B cell (primary cell): ENCODE data around the gene KIFBP. TPM values are rescaled to one million over a fixed set of nuclear protein-coding genes. Genes with fewer than 3 reads are reported as not detected.

Source experiments
- ATAC-seq: fragments of 200-7000 bp; cut with Tn5 transposase; one replicate; pipeline ENCODE4 v1.10.0; 2021; ENCODE audit warnings: low read depth, mild to moderate bottlenecking, moderate number of reproducible peaks, moderate library complexity
- CTCF ChIA-PET: fragments of 350-600 bp; sonication (Branson Sonifier 250); formaldehyde crosslinking; loops from one replicate; lab custom pipeline; 2021; ENCODE audit warnings: antibody characterized with exemption, inconsistent platforms; lab: Charles Lee
- POLR2A ChIA-PET: fragments of 350-600 bp; sonication (Branson Sonifier 250); formaldehyde crosslinking; loops from one replicate; lab custom pipeline; 2021; ENCODE audit warnings: antibody characterized with exemption; lab: Charles Lee
- DNase-seq: peaks from one replicate; pipeline ENCODE4 v3.0.0; 2013
- H2AFZ ChIP-seq: 2 replicates; pipeline ENCODE4 v1.6.1; 2012; ENCODE audit warnings: mild to moderate bottlenecking, low read depth, low read length; ENCODE audit not compliant: insufficient read depth, poor library complexity, severe bottlenecking
- H3K27ac ChIP-seq, 2 donors: 1 replicate in 1 of 2; 2 replicates in 1 of 2; pipeline ENCODE4 v1.5.1; 2012 to 2013; ENCODE audit warnings: low read length in 2 of 2, mild to moderate bottlenecking in 2 of 2, moderate library complexity in 1 of 2
- H3K27me3 ChIP-seq, 4 experiments: fragments of 200-600 bp in 1 of 4; sonication (generic) in 1 of 4; replicated peaks in 1 of 4; 1 replicate in 2 of 4; 2 replicates in 2 of 4; pipeline versions ENCODE4 v1.6.1 to v1.7.0; 2013 to 2016; ENCODE audit warnings: low read length in 3 of 4, mild to moderate bottlenecking in 2 of 4, mixed read lengths in 1 of 4, moderate library complexity in 1 of 4; ENCODE audit not compliant: insufficient read depth in 4 of 4, control insufficient read depth in 3 of 4; ENCODE audit errors: control extremely low read depth in 1 of 4
- H3K36me3 ChIP-seq, 2 experiments: replicated peaks in 1 of 2; 1 replicate in 1 of 2; 2 replicates in 1 of 2; pipeline versions ENCODE4 v1.6.1 to v1.7.1; 2013; ENCODE audit warnings: low read length in 1 of 2; ENCODE audit not compliant: insufficient read depth in 2 of 2, control insufficient read depth in 1 of 2; ENCODE audit errors: control extremely low read depth in 1 of 2, extremely low read depth in 1 of 2
- H3K4me1 ChIP-seq, 2 donors: fragments of 200-600 bp in 1 of 2; sonication (generic) in 1 of 2; 1 replicate in 1 of 2; 2 replicates in 1 of 2; pipeline versions ENCODE4 v1.5.1 to v1.6.1; 2013 to 2017; ENCODE audit warnings: low read length in 2 of 2; ENCODE audit not compliant: control insufficient read depth in 2 of 2, insufficient read depth in 2 of 2
- H3K4me2 ChIP-seq: replicated peaks from 2 replicates; pipeline ENCODE3; 2012; ENCODE audit warnings: mild to moderate bottlenecking, low read depth, low read length; ENCODE audit not compliant: poor library complexity, severe bottlenecking
- H3K4me3 ChIP-seq, 5 experiments: fragments of 200-600 bp in 1 of 5; sonication (generic) in 1 of 5; 1 replicate in 3 of 5; 2 replicates in 2 of 5; pipeline versions ENCODE4 v1.5.1 to v1.7.0; 2011 to 2016; ENCODE audit warnings: low read length in 4 of 5, mild to moderate bottlenecking in 4 of 5, low read depth in 2 of 5, control low read depth in 1 of 5, moderate library complexity in 1 of 5; ENCODE audit not compliant: insufficient read depth in 1 of 5; ENCODE audit errors: control extremely low read depth in 1 of 5, extremely low read depth in 1 of 5
- H3K79me2 ChIP-seq: fragments of 200-600 bp; sonication (generic); one replicate; pipeline ENCODE4 v1.6.0; 2016; ENCODE audit warnings: low read length; ENCODE audit not compliant: control insufficient read depth, insufficient read depth
- H3K9ac ChIP-seq: fragments of 200-600 bp; sonication (generic); 2 replicates; pipeline ENCODE4 v1.6.1; 2017; ENCODE audit warnings: mild to moderate bottlenecking, low read length, moderate library complexity
- H3K9me3 ChIP-seq, 3 donors: one replicate each; pipeline versions ENCODE4 v1.6.1 to v1.7.1; 2013; ENCODE audit warnings: low read length in 2 of 3; ENCODE audit not compliant: control insufficient read depth in 2 of 3, insufficient read depth in 1 of 3; ENCODE audit errors: control extremely low read depth in 1 of 3
- H4K20me1 ChIP-seq: 2 replicates; pipeline ENCODE4 v1.6.0; 2012; ENCODE audit warnings: mild to moderate bottlenecking, low read length; ENCODE audit not compliant: insufficient read depth, control insufficient read depth, poor library complexity, severe bottlenecking
- H3K27ac Mint-ChIP-seq: one replicate; pipeline ENCODE4 v1.8.0; 2021; ENCODE audit warnings: mixed read lengths
- H3K27me3 Mint-ChIP-seq: one replicate; pipeline ENCODE4 v1.8.0; 2021; ENCODE audit warnings: mixed read lengths
- H3K4me1 Mint-ChIP-seq: one replicate; pipeline ENCODE4 v1.8.0; 2021; ENCODE audit warnings: mixed read lengths
- H3K4me3 Mint-ChIP-seq: one replicate; pipeline ENCODE4 v1.8.0; 2021; ENCODE audit warnings: mixed read lengths
- H3K9me3 Mint-ChIP-seq: one replicate; pipeline ENCODE4 v1.8.0; 2022; ENCODE audit warnings: mixed read lengths; ENCODE audit not compliant: insufficient read depth
- EZH2 ChIP-seq: IDR thresholded peaks from 2 replicates; pipeline ENCODE4 v1.6.1; 2012; ENCODE audit warnings: borderline replicate concordance, low read depth, mild to moderate bottlenecking, moderate library complexity, low read length; ENCODE audit not compliant: insufficient read depth, poor library complexity, severe bottlenecking
- WGBS: methylation state at CpG from one replicate; pipeline ENCODE4 v1.1.5; 2013; ENCODE audit warnings: missing lambda C conversion rate; ENCODE audit not compliant: insufficient coverage; 5-methylcytosine and 5-hydroxymethylcytosine counted together
- intact Hi-C: fragments of 100-400 bp; cut with micrococcal nuclease; formaldehyde crosslinking; loops from one replicate; pipeline ENCODE4 v1.10.0; 2022
- polyA plus RNA-seq: library from polyadenylated mRNA; depleted of rRNA; stranded (reverse); fragments of >200 nt; gene quantifications from 2 replicates; pipeline ENCODE4 v1.2.3, GENCODE V29; 2012
- total RNA-seq, 2 donors: library from RNA; stranded (reverse); fragments of 120-200 nt in 1 of 2; gene quantifications; 1 replicate in 1 of 2; 2 replicates in 1 of 2; pipeline versions ENCODE4 v1.2.3 to v1.2.4, GENCODE V29; 2013 to 2022
- TF ChIP-seq, protein P1 (sequence below): fragments of 200-600 bp; IDR thresholded peaks from one replicate; pipeline ENCODE4 v1.8.0; 2022; ENCODE audit warnings: antibody characterized with exemption, mild to moderate bottlenecking

The KIFBP gene
- total and polyA plus RNA-seq, 2 donors (not counting 1 experiment from before 2014, with no cell fraction given), result 5.2 to 13.5 TPM

DNA sequence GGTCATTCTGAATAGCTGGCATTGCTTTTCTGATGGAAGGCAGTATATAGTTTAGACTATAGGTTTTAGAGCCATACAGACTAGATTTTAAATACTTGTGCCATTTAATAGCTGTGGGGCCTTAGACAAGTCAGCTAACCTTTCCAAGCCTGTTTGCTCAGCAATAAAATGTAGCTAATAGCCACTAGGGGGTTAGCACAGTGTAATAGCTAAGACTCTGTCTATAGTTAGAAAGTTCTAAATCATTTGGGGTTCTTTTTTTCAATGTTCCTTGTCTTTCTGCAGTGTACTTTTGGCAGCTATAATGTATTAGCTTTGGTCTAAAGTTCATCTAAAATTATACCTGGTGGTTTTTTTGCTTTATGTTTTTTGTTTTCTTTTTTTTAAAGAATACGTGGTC, 7.5 kb upstream of the KIFBP start:
- ChIA-PET CTCF (interaction anchor here (0.6 to 1.6 kb wide), 3 partner anchors 13 to 113 kb away, joined by 3 to 6 read pairs (median 4); partner anchors contain the start of gene DDX21), POLR2A (interaction anchor here (1.1 kb wide), 1 partner anchor 8 kb away, joined by 3 read pairs; no protein-coding TSS in a partner anchor)
- Mint-ChIP-seq H3K9me3 (no peaks in the 10 kb centered on the region), H3K27ac (no peak overlapping the region), H3K4me1 (no peaks in the 10 kb centered on the region), H3K27me3 (no peaks in the 10 kb centered on the region), H3K4me3 (no peak overlapping the region)
- H3K36me3 ChIP-seq, result peaks cover 7 to 81% of the 10 kb centered on the region in 2 experiments
- no peak overlapping the region for H2AFZ ChIP-seq
- no peaks in the 10 kb centered on the region for H3K4me1 ChIP-seq
- no CpG with 5 or more reads among the region's 1 CpG for WGBS
- H3K9me3 ChIP-seq, result no peaks in the 10 kb centered on the region
- H3K9ac ChIP-seq, result no peak overlapping the region
- no peaks in the 10 kb centered on the region for H3K79me2 ChIP-seq
- intact Hi-C loops, result no loop called here
- TF ChIP-seq EZH2, result no peak
- TF ChIP-seq, protein P1, sequence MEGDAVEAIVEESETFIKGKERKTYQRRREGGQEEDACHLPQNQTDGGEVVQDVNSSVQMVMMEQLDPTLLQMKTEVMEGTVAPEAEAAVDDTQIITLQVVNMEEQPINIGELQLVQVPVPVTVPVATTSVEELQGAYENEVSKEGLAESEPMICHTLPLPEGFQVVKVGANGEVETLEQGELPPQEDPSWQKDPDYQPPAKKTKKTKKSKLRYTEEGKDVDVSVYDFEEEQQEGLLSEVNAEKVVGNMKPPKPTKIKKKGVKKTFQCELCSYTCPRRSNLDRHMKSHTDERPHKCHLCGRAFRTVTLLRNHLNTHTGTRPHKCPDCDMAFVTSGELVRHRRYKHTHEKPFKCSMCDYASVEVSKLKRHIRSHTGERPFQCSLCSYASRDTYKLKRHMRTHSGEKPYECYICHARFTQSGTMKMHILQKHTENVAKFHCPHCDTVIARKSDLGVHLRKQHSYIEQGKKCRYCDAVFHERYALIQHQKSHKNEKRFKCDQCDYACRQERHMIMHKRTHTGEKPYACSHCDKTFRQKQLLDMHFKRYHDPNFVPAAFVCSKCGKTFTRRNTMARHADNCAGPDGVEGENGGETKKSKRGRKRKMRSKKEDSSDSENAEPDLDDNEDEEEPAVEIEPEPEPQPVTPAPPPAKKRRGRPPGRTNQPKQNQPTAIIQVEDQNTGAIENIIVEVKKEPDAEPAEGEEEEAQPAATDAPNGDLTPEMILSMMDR, result peak; percentile 41
- H3K27me3 ChIP-seq, result no peaks in the 10 kb centered on the region
- DNase-seq (no peak), ATAC-seq (no peak)
- no peaks in the 10 kb centered on the region for H4K20me1 ChIP-seq
- no peak overlapping the region for H3K27ac ChIP-seq
- no peak overlapping the region for H3K4me3 ChIP-seq
- no peak overlapping the region for H3K4me2 ChIP-seq

DNA sequence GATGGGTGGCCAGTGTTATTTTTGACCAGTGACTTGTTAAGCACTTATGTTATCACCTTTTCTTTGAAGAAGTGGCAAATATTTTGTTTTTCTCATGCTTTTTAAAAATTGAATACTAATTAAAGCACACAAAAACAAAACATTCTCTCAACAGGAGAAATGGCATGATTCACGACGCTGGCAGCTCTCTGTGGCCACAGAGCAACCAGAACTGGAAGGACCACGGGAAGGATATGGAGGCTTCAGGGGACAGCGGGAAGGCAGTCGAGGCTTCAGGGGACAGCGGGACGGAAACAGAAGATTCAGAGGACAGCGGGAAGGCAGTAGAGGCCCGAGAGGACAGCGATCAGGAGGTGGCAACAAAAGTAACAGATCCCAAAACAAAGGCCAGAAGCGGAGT, 6.2 kb upstream of the KIFBP start:
- Histone ChIP-seq H3K27me3 (no peaks in the 10 kb centered on the region), H3K4me1 (no peaks in the 10 kb centered on the region), H3K9ac (no peak overlapping the region), H3K36me3 (peaks cover 7 to 70% of the 10 kb centered on the region in 2 experiments), H3K27ac (no peak overlapping the region), H4K20me1 (no peaks in the 10 kb centered on the region), H3K9me3 (no peaks in the 10 kb centered on the region), H3K79me2 (no peaks in the 10 kb centered on the region), H3K4me3 (no peak overlapping the region), H2AFZ (no peak overlapping the region), H3K4me2 (no peak overlapping the region)
- WGBS, result 97% methylated on average over 10 of the region's 11 CpGs
- TF ChIP-seq, protein P1, result no peak
- TF ChIP-seq EZH2, result no peak
- no peak overlapping the region for H3K4me3 Mint-ChIP-seq
- ChIA-PET CTCF (no interaction called here), POLR2A (no interaction called here)
- ATAC-seq (no peak), DNase-seq (peak; percentile 2)
- peak overlapping the region; percentile 16 for H3K27ac Mint-ChIP-seq
- intact Hi-C loops, result no loop called here
- H3K9me3 Mint-ChIP-seq, result no peaks in the 10 kb centered on the region
- H3K27me3 Mint-ChIP-seq, result no peaks in the 10 kb centered on the region
- H3K4me1 Mint-ChIP-seq, result peaks cover 3% of the 10 kb centered on the region
